Adrenal gland (tissue), 12 donors: ENCODE results near the gene USP40. TPM values are rescaled to one million over a fixed set of nuclear protein-coding genes. Genes with fewer than 3 reads are reported as not detected.

Experiments used
- DNase-seq, 7 donors: peaks; one replicate each; pipeline ENCODE4 v3.0.0-alpha.2; 2019 to 2020
- H3K27ac ChIP-seq, 5 donors: fragments of 200-600 bp; sonication (generic) in 4 of 5; 1 replicate in 3 of 5; 2 replicates in 2 of 5; pipeline versions ENCODE4 v1.5.1 to v1.8.0; 2016 to 2020; ENCODE audit warnings: mild to moderate bottlenecking in 1 of 5
- H3K27me3 ChIP-seq: fragments of 200-600 bp; 2 replicates; pipeline ENCODE4 v1.8.0; 2021
- H3K36me3 ChIP-seq, 2 donors: fragments of 200-600 bp; replicated peaks in 1 of 2; 1 replicate in 1 of 2; 2 replicates in 1 of 2; pipeline versions ENCODE4 v1.5.1 to v1.8.0; 2018 to 2022
- H3K4me1 ChIP-seq, 2 donors: fragments of 200-600 bp; replicated peaks in 1 of 2; 1 replicate in 1 of 2; 2 replicates in 1 of 2; pipeline versions ENCODE4 v1.5.1 to v1.8.0; 2018 to 2021
- H3K4me3 ChIP-seq, 4 donors: fragments of 200-600 bp; sonication (generic) in 3 of 4; one replicate each; pipeline ENCODE4 v1.5.1; 2016 to 2018
- H3K9me3 ChIP-seq, 3 donors: fragments of 200-600 bp; sonication (generic) in 1 of 3; replicated peaks in 1 of 3; 1 replicate in 2 of 3; 2 replicates in 1 of 3; pipeline versions ENCODE4 v1.5.1 to v1.8.0; 2016 to 2021
- POLR2A ChIP-seq, 2 donors: fragments of 450-650 bp; IDR thresholded peaks; one replicate each; pipeline ENCODE4 v1.6.1; 2017; ENCODE audit warnings: antibody characterized with exemption in 2 of 2, mild to moderate bottlenecking in 2 of 2, moderate library complexity in 1 of 2
- WGBS, 4 donors: extraction: QIAGEN DNeasy Blood & Tissue Kit in 2 of 4; methylation state at CpG; one replicate each; pipeline versions ENCODE4 v1.1.5 to v1.1.7; 2013 to 2017; 5-methylcytosine and 5-hydroxymethylcytosine counted together
- intact Hi-C, 2 donors: fragments of 100-400 bp; cut with DNase I; formaldehyde crosslinking; loops; one replicate each; pipeline versions ENCODE4 v1.14.1 to v1.15.0; 2022 to 2023
- polyA plus RNA-seq, 3 donors: library from polyadenylated mRNA; stranded (reverse); fragments of 200-250 nt in 2 of 3; fragments of 350-450 nt in 1 of 3; fragmentation: Illumina TruSeq in 1 of 3; extraction: RNeasy Lipid Tissue Mini Kit (QIAGEN cat#74804) in 1 of 3; gene quantifications; one replicate each; pipeline ENCODE4 v1.2.3, GENCODE V29; 2013 to 2014
- total RNA-seq, 9 donors: library from RNA; depleted of rRNA in 4 of 9; stranded (reverse); fragments of >200 nt in 4 of 9; fragments of 120-200 nt in 1 of 9; fragmentation: NEBNext Ultra II Directional in 1 of 9; extraction: Animal tissue kit (Norgen Biotek cat#: 25700) in 1 of 9; gene quantifications; one replicate each; pipeline versions ENCODE4 v1.1.0 to v1.2.4, GENCODE V29; 2013 to 2023
- TF ChIP-seq, protein P1 (sequence below), 6 experiments: fragments of 450-650 bp in 4 of 6; fragments of 200-600 bp in 2 of 6; sonication (generic) in 1 of 6; IDR thresholded peaks; 1 replicate in 5 of 6; 2 replicates in 1 of 6; pipeline versions ENCODE4 v1.5.1 to v1.8.0; 2016 to 2021; ENCODE audit warnings: antibody characterized with exemption in 6 of 6, mild to moderate bottlenecking in 2 of 6, moderate library complexity in 1 of 6
- donor health status: healthy with polysubstance abuse.
- donor health status: Bipolar disorder and iron deficiency.
- donor health status: DM: yes; HTN: yes; CAD: no.
- donor health status: DM: no; HTN: no; CAD: no.
- donor health status: DM: no; HTN: no; CAD: no.
- donor health status: DM: yes; HTN: yes; CAD: no.

USP40 gene
- total and polyA plus RNA-seq, 12 donors: 25.1 to 98.7 (median 46.3) TPM

DNA sequence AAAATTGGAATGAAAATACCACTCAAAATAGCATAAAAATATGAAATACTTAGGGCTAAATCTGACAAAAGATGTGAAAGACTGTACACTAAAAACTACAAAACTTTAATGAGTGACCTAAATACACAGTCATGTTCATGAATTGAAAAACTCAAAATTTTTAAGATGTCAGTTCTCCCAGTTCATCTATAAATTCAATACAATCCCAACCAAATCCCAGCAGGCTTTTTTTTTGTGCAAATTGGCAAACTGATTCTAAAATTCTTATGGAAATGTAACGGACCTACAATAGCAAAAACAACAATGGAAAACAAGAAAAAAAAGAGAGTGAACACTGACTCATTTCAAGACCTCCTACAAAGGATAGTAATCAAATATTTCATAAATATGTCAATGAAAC, 4.4 kb upstream of the USP40 start:
- H3K4me3 ChIP-seq: no peak overlapping the region
- no peak overlapping the region for H3K27ac ChIP-seq
- WGBS, 4 donors: 28 to 62% (median 44%) methylated on average over 1 of the region's 1 CpG
- intact Hi-C loops: no loop called here
- TF ChIP-seq, protein P1, sequence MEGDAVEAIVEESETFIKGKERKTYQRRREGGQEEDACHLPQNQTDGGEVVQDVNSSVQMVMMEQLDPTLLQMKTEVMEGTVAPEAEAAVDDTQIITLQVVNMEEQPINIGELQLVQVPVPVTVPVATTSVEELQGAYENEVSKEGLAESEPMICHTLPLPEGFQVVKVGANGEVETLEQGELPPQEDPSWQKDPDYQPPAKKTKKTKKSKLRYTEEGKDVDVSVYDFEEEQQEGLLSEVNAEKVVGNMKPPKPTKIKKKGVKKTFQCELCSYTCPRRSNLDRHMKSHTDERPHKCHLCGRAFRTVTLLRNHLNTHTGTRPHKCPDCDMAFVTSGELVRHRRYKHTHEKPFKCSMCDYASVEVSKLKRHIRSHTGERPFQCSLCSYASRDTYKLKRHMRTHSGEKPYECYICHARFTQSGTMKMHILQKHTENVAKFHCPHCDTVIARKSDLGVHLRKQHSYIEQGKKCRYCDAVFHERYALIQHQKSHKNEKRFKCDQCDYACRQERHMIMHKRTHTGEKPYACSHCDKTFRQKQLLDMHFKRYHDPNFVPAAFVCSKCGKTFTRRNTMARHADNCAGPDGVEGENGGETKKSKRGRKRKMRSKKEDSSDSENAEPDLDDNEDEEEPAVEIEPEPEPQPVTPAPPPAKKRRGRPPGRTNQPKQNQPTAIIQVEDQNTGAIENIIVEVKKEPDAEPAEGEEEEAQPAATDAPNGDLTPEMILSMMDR (IDR thresholded peaks at IDR 0.05): no peak
- TF ChIP-seq POLR2A (IDR thresholded peaks at IDR 0.05): no peak
- no peak for DNase-seq
- H3K9me3 ChIP-seq: no peaks in the 10 kb centered on the region
- no peaks in the 10 kb centered on the region for H3K4me1 ChIP-seq
- H3K36me3 ChIP-seq: no peaks in the 10 kb centered on the region
- no peaks in the 10 kb centered on the region for H3K27me3 ChIP-seq

DNA sequence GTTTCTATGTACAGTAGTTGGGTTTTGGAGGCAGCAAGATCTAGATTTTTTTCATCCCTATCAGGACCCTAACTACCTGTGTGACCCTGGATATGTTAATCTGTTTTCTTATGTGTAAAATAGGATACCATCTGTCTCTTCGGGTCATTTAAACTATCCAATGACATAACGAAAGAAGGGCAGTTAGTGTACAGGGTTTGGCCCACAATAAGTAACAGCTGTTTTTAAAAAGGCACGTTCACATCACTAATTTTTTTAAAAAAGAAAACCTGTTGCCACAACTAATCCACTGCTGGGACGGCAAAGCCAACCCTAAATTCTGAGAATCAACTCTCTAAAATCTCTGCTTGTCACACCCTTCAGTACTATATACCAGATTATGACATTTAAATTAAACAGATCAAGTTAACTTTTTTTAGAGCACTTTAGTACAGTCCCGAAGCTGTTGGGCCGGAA, 869 bp downstream of the USP40 start:
- Histone ChIP-seq H3K4me1 (peaks cover 9 to 20% of the 10 kb centered on the region in 2 donors), H3K27ac (peak overlapping the region in 4 of 5 donors; percentile 90 to 94 (median 92)), H3K9me3 (no peaks in the 10 kb centered on the region), H3K27me3 (no peaks in the 10 kb centered on the region), H3K4me3 (peak overlapping the region; percentile 18 to 98 (median 89)), H3K36me3 (peaks cover 0 to 1% of the 10 kb centered on the region in 2 donors)
- no peak for DNase-seq
- 2 to 6% (median 4%) methylated on average over 6 of the region's 6 CpGs for WGBS, 4 donors
- intact Hi-C loops: loop anchor here in 1 of 2 donors (10.0 kb wide), 1 partner anchor 149 kb away; the partner anchor contains the start of genes UGT1A4 and UGT1A5
- TF ChIP-seq POLR2A (IDR thresholded peaks at IDR 0.05): no peak
- TF ChIP-seq, protein P1 (IDR thresholded peaks at IDR 0.05): no peak

DNA sequence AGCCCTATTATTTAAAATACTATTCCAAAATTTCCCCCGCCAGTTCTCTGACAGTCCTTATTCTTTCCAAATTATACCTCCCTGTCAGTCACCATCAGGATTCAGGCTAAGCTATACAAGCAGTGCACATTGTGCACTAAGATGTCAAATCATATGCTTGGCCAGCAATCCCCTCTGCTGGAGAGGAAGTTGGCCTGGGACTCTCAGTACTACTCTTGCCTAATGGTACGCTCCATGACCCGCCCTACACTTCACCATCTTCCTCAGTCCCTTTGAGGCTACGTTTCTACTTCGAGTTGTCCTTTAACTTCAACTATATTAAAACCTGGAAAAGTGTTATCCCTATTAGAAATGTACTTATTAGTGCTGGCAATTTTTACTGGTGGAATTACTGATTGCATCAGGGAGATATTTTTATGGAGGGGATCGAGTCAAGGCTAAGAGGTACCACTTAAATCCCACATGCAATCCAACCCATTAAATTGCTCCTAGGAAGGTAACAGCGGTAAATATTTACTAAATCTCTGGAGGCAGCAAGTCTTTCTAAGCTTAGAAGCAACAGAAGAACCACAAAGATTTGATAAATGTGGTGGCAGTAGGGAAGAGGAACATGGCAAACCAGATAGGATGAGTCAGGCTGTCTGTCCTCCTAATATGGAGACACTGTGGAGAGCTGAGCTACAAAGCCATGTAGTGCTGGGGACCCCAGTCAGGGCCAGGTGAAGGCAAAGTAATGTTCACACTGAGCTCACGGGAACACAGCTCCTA, 2.7 kb downstream of the USP40 start:
- no peak overlapping the region for H3K27ac ChIP-seq
- H3K36me3 ChIP-seq: peaks cover 0 to 9% of the 10 kb centered on the region in 2 donors
- no peak for TF ChIP-seq POLR2A (IDR thresholded peaks at IDR 0.05)
- TF ChIP-seq, protein P1 (IDR thresholded peaks at IDR 0.05): no peak
- no peaks in the 10 kb centered on the region for H3K9me3 ChIP-seq
- intact Hi-C loops: loop anchor here in 1 of 2 donors (10.0 kb wide), 1 partner anchor 151 kb away; the partner anchor contains the start of genes UGT1A4 and UGT1A5
- WGBS, 4 donors: 87 to 94% (median 91%) methylated on average over 8 of the region's 8 CpGs
- H3K4me1 ChIP-seq: peaks cover 9 to 20% of the 10 kb centered on the region in 2 donors
- no peaks in the 10 kb centered on the region for H3K27me3 ChIP-seq
- H3K4me3 ChIP-seq: no peak overlapping the region
- DNase-seq: peak in 1 of 7 donors; percentile 3

DNA sequence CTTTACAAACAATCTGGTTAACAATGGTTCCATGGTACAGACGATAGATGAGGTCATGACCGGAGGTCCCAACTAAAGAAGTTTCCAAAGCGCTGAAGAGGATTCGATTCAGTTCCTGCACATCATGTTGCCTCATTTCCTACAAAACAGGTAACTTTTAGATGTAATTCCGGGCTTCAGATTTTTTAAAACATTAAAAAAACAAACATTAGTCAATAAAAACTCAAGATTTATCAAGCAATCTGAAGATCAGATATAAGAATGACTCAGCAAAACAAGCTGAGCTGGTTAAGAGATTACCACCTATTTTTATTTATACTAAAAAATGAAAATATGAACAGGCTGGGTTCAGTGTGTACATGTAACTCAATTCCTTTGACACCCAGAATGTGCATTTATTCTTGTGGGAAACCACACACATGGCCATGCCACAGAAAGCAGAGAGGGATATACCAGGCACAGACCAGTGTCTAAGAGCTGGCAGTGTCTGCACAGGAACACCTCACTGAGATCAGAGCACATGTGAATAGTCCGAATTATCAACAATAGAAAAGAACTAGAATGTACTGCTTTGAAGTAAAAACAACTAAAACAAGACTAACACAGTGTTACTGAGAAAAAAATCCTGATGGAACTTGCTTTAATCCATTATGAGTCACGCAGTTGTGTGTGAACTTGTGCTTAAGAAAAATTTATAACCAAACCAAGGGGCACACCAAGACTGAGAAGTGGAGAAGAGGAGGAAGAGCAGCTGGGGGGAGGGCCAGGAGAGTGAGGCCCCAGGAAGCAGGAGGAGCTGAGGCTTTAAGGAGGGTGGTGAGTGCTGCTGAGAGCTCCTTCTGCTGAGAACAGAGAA, 9.5 kb downstream of the USP40 start:
- 79 to 84% (median 81%) methylated on average over 7 of the region's 7 CpGs for WGBS, 4 donors
- H3K4me3 ChIP-seq: no peak overlapping the region
- H3K4me1 ChIP-seq: peaks cover 8 to 11% of the 10 kb centered on the region in 2 donors
- no peaks in the 10 kb centered on the region for H3K27me3 ChIP-seq
- TF ChIP-seq POLR2A (IDR thresholded peaks at IDR 0.05): no peak
- TF ChIP-seq, protein P1 (IDR thresholded peaks at IDR 0.05): no peak
- intact Hi-C loops: no loop called here
- H3K27ac ChIP-seq: peak overlapping the region in 2 of 5 donors; percentile 17 to 18
- H3K36me3 ChIP-seq: peaks cover 0 to 35% of the 10 kb centered on the region in 2 donors
- DNase-seq: no peak
- no peaks in the 10 kb centered on the region for H3K9me3 ChIP-seq
